Occipital lobe (tissue), 2 donors: ENCODE results near the gene SOX9. TPM values are rescaled to one million over a fixed set of nuclear protein-coding genes. Genes with fewer than 3 reads are reported as not detected.
A peak's percentile ranks its signal among the peaks of the same experiment; 100 is the strongest.
"Not testable (repeated sequence)": the region's sequence is repeated elsewhere in the genome, so short reads cannot be mapped to it uniquely, and the experiment has no call there.

Experiments
- DNase-seq: peaks from one replicate; lab custom pipeline; 2025; lab: John Stamatoyannopoulos, UW
- total RNA-seq: library from RNA; depleted of rRNA; stranded (reverse); fragments of >200 nt; gene quantifications from one replicate; pipeline ENCODE4 v1.2.3, GENCODE V29; 2014

The SOX9 gene
- total RNA-seq, 1 donor from 2014 or later: 25.4 TPM

- DNase-seq: no peak
Observed at GRCh38 chr17:72111336-72111923, 9.4 kb upstream of the SOX9 start.

DNA sequence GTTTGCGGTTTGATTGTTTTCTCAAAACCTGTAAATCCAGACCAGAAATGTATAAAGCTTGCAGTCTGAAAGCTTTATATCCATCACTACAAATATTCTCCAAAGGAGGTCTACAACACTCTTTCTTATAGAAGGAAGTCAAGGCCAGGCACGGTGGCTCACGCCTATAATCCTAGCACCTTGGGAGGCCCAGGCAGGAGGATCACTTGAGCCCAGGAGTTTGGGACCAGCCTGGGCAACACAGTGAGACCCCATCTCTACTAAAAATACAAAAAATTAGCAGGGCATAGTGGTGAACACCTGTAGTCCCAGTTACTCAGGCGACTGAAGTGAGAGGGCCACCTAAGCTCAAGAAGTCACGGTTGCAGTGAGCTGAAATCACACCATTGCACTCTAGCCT, 8.9 kb upstream of the SOX9 start:
- not testable (repeated sequence) for DNase-seq

GRCh38 chr17:72113751-72114150, 7.1 kb upstream of the SOX9 start:
- no peak for DNase-seq

DNA sequence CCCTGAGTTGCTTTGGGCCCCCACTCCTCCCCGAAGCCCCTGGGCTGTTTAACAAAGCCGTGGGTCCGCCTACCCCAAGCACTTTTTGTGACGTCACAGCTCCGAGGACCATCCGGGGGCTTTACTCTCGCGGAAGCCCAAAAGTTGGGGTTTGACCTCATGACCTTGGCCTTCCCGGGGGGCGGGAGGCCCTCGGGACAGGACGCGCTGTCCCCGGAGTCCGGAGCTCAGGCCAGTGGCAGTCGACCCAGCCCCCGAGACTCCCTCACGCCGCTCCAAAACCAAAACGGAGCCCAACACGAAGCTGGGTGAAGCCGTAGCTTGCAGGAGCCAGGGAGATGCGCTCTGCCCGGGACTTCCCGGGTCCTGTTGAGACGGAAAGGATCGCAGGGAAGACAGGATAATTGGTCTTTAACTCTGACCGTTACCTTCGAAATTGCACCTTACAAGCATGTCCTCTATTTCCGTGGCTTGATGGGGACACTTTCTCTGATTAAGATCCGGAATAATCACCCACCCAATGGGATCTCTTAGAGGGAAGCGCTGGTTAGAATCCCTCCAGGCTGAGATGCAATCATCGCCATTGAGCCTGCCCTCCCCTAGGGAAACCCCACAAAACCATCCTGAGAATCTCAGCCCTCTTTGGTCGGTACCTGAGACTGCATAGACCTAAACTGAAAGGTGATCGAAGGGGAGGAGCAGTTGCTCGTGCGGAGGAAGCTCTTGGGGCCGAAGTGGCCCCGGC, 4.9 kb upstream of the SOX9 start:
- DNase-seq: no peak

DNA sequence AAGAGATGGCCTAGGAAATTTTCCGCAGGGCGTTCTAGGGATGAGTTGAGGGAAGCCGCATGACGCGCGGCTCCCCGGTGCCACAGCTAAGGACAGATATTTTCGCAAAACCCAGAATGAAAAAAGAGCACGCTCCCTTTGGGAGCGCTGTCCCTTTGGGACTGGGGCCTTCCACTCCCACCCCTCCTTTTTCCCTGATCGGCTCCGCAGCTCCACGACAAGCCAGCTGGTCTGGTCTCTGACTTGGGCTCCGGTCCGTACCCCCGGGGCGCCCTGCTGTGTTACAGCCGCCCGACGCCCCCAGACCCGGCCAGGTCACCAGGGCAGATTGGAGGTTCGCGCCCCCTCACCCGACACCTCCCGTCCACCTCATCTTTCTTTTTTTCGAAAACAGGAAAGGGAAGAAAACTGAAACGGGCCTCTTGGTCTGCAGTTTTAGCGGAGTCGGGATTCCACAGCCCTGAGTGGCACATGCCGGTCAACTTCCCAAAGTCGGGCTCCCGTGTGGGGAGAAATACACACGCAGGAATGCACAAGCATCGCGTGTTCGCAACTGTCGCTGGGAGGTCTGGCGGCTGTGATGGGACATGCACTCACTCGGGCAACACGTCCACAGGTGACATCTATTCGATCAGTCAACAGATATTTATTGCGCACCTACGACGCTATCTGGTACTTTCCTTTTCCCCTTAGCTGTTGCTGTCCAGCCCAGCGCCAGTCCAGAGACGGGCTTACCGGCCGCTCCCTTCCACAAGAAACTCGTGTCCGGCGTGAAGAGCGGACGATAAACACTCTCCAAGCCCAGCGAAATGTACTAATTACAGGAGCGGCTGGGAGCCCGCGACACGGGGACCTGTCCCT, 3.9 kb upstream of the SOX9 start:
- DNase-seq: no peak

GRCh38 chr17:72117535-72118334, 3.1 kb upstream of the SOX9 start:
- no peak for DNase-seq

DNA sequence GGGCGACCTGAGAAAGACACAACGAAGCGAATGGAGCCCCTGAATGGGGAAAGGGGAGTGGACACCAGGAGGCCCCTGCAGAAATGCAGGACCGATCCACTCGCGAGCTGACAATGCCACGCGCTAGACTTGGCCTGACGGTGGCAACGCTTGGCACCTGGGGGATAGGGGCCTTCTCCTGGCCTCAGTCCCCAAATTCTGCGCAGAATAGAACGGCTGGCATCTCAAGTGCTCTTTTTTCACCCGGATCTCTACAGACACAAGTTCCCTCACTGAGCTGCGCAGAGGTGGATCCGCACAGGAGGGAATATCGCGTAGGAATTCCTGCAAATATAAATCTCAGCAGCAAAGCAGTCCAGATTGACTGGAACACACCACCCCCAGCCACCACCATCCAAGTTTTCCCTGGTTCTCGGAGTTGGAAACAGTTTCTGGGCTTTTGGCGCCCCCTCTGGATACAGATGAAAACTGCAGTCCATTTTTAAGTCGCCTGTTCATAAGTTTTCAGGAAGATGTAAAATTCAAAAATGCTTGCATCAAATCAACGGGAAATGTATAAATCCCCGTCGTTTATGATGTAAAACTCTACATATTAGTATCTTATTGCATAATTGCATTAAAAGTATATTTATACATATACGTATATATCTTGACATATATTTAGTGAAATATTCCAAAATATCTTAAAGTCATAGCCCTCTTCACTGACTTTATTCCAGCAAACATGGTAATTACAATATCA, 2.3 kb upstream of the SOX9 start:
- peak; percentile 74 for DNase-seq

DNA sequence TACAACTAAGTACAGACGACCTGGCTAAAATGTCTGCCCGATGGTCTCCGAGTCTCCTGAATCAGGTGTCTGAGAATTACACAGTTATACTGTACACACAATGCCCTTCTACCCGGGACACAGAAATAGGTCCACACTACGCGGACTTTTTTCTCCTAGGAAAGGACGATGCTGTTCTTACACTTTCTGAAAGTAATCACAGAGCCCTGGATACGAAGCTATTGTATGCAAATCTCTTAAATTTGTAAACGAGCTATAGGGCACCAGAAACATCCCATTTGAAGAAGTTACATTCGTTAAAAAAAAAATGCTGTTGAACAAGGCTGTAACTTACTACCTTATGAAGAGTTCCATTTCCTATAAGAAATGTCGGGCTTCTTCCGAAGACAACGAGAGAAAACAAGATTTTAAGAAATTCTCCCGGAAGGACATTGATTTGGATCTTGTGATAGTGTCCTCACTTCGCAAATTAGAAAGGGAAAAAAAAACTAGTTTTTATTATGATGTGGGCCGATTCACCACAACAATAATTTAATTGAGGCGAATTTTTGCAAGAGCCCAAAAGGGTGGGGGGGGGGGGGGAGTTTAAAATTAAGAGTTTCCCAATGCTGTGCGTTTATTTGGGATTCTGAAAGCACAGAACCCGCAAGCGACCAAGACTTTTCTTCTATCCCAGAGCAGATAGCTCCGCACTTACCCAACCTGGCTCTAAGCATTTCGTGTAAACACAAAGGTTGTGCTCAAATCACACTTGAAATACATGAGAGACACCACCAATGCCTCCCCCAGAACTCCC, 1.5 kb upstream of the SOX9 start:
- DNase-seq: no peak

DNA sequence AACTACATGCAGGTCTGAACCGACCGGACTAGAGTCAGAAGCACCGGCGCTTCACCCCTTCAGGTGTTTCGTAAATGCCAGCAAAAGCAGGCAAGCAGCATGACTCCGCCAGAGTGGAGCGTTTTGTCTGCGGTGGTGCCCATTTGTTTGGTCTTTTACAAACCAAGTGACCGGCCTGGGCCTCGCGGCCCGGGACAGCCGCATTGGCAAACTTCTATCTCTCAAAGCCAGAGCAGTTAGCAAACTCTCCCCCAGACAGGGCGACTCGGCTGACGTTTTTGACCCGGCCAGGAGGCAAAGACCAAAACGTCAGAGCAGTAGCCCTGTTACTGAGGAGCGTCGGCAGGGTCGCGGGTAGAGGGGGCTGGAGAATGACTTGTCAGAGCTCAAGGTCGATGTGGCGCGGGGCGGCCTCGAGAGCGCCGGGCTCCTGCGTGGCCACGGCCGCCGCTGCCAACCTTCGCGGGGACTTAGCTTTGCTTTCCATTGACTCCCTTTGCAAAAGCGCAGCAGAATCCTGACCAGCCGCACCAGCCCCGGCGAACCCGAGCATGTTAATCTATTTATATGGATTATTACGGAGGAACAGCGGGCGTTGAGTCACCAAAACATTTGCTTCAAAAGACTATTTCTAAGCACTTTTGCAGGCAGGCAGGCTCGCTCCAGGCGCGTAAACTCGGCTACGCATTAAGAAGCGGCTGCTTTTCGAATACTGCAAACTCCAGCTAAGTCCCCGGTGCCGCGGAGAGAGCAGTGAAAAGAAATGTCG, 763 bp upstream of the SOX9 start:
- DNase-seq: no peak

- DNase-seq: no peak
Observed at GRCh38 chr17:72121164-72122009, 567 bp downstream of the SOX9 start.

DNA sequence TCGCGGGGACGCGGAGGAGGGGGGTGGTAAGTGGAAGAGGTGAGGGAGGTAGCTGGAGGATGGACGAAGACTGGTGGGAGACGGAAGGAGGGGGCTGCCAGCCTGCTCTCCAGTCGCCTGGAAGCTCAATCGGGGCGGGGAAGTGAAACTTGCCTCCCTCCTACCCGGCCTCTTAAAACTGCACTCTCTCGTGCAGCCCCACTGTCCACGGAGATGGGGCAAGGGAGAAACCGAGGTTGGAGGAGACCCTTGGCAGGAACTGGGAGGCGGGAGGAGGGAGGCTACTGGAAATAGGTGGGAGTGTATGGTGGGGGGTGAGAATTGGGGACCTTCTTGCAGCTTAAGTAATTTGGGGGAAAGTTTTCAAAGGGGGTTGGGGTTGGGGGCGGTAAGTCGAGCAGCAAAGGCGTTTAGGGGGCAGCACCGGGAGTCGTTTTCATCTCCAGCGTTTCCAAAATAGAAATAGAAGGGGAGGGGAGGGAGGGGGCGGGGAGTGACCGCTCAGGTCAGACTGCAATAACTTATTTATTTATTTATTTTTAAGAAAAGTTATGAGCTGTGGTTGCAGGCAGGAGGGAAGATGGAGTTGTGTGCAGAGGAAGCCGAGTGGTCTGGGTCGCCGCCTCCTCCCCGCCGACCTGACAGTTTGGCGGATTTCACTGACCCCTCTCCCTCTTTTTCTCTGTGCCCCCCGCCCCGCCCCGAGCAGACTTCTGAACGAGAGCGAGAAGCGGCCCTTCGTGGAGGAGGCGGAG, 1.4 kb downstream of the SOX9 start:
- no peak for DNase-seq

DNA sequence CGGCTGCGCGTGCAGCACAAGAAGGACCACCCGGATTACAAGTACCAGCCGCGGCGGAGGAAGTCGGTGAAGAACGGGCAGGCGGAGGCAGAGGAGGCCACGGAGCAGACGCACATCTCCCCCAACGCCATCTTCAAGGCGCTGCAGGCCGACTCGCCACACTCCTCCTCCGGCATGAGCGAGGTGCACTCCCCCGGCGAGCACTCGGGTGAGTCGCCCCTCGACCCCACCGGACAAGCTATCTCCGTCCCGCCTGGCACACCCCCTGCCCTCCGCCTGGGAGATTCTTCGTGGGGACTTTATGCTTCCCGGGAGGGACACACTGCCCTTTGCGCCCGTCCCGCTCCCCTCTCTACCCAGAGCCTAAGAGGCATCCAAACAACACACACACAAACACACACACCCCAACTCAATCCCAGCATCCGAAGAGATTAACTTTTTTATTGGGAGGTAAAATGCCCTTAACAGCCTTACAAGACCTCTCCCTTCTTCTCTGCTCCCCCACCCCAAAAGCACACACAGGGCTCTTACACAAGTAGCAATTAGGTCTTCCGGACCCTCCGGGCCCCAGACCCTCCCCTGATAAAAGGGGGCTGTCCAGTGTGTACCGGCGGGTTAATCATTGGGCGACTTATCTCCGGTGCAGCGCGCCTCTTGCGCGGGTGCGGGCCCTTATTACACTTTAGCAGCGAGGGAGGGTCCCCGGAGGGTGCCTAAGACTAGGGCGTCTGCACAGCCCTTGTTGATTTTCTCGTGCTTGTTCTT, 2.1 kb downstream of the SOX9 start:
- no peak for DNase-seq

- no peak for DNase-seq
Observed at GRCh38 chr17:72123530-72124437, 3.0 kb downstream of the SOX9 start.

DNA sequence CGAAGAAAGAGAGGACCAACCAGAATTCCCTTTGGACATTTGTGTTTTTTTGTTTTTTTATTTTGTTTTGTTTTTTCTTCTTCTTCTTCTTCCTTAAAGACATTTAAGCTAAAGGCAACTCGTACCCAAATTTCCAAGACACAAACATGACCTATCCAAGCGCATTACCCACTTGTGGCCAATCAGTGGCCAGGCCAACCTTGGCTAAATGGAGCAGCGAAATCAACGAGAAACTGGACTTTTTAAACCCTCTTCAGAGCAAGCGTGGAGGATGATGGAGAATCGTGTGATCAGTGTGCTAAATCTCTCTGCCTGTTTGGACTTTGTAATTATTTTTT, 3.6 kb downstream of the SOX9 start:
- DNase-seq: no peak

DNA sequence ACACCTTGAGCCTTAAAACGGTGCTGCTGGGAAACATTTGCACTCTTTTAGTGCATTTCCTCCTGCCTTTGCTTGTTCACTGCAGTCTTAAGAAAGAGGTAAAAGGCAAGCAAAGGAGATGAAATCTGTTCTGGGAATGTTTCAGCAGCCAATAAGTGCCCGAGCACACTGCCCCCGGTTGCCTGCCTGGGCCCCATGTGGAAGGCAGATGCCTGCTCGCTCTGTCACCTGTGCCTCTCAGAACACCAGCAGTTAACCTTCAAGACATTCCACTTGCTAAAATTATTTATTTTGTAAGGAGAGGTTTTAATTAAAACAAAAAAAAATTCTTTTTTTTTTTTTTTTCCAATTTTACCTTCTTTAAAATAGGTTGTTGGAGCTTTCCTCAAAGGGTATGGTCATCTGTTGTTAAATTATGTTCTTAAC, 4.4 kb downstream of the SOX9 start:
- DNase-seq: no peak

DNA sequence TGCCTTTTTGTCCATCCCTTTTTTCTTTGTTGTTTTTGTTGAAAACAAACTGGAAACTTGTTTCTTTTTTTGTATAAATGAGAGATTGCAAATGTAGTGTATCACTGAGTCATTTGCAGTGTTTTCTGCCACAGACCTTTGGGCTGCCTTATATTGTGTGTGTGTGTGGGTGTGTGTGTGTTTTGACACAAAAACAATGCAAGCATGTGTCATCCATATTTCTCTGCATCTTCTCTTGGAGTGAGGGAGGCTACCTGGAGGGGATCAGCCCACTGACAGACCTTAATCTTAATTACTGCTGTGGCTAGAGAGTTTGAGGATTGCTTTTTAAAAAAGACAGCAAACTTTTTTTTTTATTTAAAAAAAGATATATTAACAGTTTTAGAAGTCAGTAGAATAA, 4.9 kb downstream of the SOX9 start:
- DNase-seq: no peak
